Fibroblast of lung (primary cell): Measurements from ENCODE around the gene FSTL1.

Source experiments
- EZH2 ChIP-seq: IDR thresholded peaks from 2 replicates; pipeline ENCODE4 v1.5.1; 2012; ENCODE audit warnings: low read length, control low read depth, mild to moderate bottlenecking; ENCODE audit errors: missing control alignments
- TF ChIP-seq, protein P1 (sequence below), 2 donors: IDR thresholded peaks in 1 of 2; conservative IDR thresholded peaks in 1 of 2; 1 replicate in 1 of 2; 2 replicates in 1 of 2; pipeline ENCODE4 v1.5.1; 2011 to 2012; ENCODE audit warnings: low read length in 2 of 2, control low read depth in 1 of 2, inconsistent platforms in 1 of 2, low read depth in 1 of 2, mild to moderate bottlenecking in 1 of 2

DNA sequence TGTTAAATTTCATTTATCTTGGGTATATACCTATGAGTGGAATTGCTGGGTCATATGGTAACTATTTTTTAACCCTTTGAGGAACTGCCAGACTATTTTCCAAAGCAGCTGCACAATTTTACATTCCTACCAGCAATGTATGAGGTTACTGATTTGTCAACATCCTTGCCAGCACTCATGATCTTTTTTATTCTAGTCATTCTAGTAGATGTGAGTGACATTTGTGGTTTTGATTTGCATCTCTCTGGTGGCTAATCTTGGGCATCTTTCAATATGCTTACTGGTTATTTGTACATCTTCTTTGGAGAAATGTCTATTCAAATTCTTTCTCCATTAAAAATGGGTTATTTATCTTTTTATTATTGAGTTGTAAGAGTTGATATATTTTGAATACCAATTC lies 80.3 kb downstream of the FSTL1 start:
- TF ChIP-seq, protein P1, sequence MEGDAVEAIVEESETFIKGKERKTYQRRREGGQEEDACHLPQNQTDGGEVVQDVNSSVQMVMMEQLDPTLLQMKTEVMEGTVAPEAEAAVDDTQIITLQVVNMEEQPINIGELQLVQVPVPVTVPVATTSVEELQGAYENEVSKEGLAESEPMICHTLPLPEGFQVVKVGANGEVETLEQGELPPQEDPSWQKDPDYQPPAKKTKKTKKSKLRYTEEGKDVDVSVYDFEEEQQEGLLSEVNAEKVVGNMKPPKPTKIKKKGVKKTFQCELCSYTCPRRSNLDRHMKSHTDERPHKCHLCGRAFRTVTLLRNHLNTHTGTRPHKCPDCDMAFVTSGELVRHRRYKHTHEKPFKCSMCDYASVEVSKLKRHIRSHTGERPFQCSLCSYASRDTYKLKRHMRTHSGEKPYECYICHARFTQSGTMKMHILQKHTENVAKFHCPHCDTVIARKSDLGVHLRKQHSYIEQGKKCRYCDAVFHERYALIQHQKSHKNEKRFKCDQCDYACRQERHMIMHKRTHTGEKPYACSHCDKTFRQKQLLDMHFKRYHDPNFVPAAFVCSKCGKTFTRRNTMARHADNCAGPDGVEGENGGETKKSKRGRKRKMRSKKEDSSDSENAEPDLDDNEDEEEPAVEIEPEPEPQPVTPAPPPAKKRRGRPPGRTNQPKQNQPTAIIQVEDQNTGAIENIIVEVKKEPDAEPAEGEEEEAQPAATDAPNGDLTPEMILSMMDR (conservative IDR thresholded peaks at IDR 0.05 in 1 of 2, IDR thresholded peaks at IDR 0.05 in 1 of 2; ENCODE audit: low read depth in 1 of 2, low read length in 2 of 2), result no peak
- TF ChIP-seq EZH2, result no peak
